Activated CD8-positive, alpha-beta T cell treated with anti-CD3 and anti-CD28 coated beads for 36 hours (primary cell): Measurements from ENCODE around the gene MED15. TPM values are rescaled to one million over a fixed set of nuclear protein-coding genes. Genes with fewer than 3 reads are reported as not detected.
"Not testable (repeated sequence)": the region's sequence is repeated elsewhere in the genome, so short reads cannot be mapped to it uniquely, and the experiment has no call there.

Source experiments
- ATAC-seq: fragments of 200-7000 bp; cut with Tn5 transposase; one replicate; pipeline ENCODE4 v1.10.0; 2021; ENCODE audit warnings: mild to moderate bottlenecking, moderate library complexity
- CTCF ChIA-PET: fragments of 350-600 bp; sonication (Branson Sonifier 250); formaldehyde crosslinking; loops from one replicate; lab custom pipeline; 2021; ENCODE audit warnings: antibody characterized with exemption; lab: Charles Lee
- POLR2A ChIA-PET: fragments of 350-600 bp; sonication (Branson Sonifier 250); formaldehyde crosslinking; loops from one replicate; lab custom pipeline; 2021; ENCODE audit warnings: antibody characterized with exemption; lab: Charles Lee
- DNase-seq: peaks from one replicate; pipeline ENCODE4 v3.0.0-alpha.2; 2020
- H3K27ac Mint-ChIP-seq: one replicate; pipeline ENCODE4 v1.8.0; 2021; ENCODE audit warnings: mild to moderate bottlenecking, mixed read lengths
- H3K27me3 Mint-ChIP-seq: one replicate; pipeline ENCODE4 v1.8.0; 2021; ENCODE audit warnings: mixed read lengths
- H3K36me3 Mint-ChIP-seq: one replicate; pipeline ENCODE4 v1.8.0; 2021; ENCODE audit warnings: low read depth, mixed read lengths
- H3K4me1 Mint-ChIP-seq: one replicate; pipeline ENCODE4 v1.8.0; 2021; ENCODE audit warnings: low read depth, mixed read lengths
- H3K4me3 Mint-ChIP-seq: one replicate; pipeline ENCODE4 v1.8.0; 2021; ENCODE audit warnings: mild to moderate bottlenecking, moderate library complexity, mixed read lengths
- H3K9me3 Mint-ChIP-seq: one replicate; pipeline ENCODE4 v1.8.0; 2021; ENCODE audit warnings: mixed read lengths
- intact Hi-C: fragments of 100-400 bp; cut with micrococcal nuclease; formaldehyde crosslinking; loops from one replicate; pipeline ENCODE4 v1.10.0; 2022
- total RNA-seq, 2 experiments: library from RNA; stranded (reverse); gene quantifications; one replicate each; pipeline ENCODE4 v1.2.3, GENCODE V29; 2021
- TF ChIP-seq, protein P1 (sequence below): fragments of 200-600 bp; IDR thresholded peaks from one replicate; pipeline ENCODE4 v1.8.0; 2022; ENCODE audit warnings: antibody characterized with exemption, mild to moderate bottlenecking

MED15 gene
- total RNA-seq, 2 experiments from 2014 or later: 110 to 118 TPM

DNA sequence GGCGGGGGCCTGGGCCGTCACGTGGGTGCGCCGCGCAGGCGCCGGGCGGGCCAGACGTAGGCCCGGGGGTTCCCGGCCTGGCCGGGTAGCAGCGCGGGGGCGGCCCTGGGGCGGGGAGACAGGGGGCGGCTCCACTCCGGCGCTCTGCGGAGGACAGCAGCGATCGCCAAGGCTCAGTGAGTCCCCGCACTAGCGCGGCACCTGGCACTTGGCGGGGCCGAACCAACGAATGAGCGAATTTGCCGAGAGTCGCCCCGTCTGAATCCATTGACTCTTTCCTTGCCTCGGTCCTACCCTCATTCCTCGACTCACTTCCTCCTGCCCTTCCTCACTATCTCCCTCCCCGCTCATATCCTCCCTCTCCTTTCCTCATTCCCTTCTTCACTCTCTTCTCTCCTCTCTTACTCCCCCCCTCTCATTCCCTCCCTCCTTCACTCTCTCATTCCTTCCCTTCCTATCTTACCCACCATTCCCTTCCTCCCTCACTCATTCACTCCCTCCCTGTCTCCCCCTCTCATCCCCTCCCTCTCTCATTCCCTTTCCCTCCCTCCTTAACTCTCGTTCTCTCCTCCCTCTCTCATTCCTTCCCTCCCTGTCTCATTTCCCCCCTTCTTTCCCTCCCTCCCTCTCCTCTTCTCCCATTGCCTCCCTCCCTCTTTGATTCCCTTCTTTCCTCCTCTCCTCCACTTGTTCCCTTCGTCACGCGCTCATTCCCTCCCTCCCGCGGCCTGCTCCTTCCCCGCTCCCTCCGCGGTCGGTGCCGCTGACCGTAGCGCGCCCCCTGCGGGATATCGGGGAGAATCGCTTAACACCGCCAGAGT, 11.3 kb upstream of the MED15 start:
- intact Hi-C loops: loop anchor here (10.0 kb wide), 1 partner anchor 61 kb away; the partner anchor contains the start of gene SCARF2
- H3K27me3 Mint-ChIP-seq: no peaks in the 10 kb centered on the region
- H3K9me3 Mint-ChIP-seq: no peaks in the 10 kb centered on the region
- POLR2A ChIA-PET: interaction anchor here (2.3 kb wide), 1 partner anchor 11 kb away, joined by 8 read pairs; the partner anchor contains the start of gene MED15
- H3K27ac Mint-ChIP-seq: peak overlapping the region; percentile 84
- H3K4me3 Mint-ChIP-seq: peak overlapping the region; percentile 88
- CTCF ChIA-PET: interaction anchor here (1.1 to 3.3 kb wide), 3 partner anchors 40 to 77 kb away, joined by 4 to 14 read pairs (median 10); no protein-coding TSS in a partner anchor
- TF ChIP-seq, protein P1, sequence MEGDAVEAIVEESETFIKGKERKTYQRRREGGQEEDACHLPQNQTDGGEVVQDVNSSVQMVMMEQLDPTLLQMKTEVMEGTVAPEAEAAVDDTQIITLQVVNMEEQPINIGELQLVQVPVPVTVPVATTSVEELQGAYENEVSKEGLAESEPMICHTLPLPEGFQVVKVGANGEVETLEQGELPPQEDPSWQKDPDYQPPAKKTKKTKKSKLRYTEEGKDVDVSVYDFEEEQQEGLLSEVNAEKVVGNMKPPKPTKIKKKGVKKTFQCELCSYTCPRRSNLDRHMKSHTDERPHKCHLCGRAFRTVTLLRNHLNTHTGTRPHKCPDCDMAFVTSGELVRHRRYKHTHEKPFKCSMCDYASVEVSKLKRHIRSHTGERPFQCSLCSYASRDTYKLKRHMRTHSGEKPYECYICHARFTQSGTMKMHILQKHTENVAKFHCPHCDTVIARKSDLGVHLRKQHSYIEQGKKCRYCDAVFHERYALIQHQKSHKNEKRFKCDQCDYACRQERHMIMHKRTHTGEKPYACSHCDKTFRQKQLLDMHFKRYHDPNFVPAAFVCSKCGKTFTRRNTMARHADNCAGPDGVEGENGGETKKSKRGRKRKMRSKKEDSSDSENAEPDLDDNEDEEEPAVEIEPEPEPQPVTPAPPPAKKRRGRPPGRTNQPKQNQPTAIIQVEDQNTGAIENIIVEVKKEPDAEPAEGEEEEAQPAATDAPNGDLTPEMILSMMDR: peak; percentile 95
- peak; percentile 94 for DNase-seq
- peaks cover 34% of the 10 kb centered on the region for H3K4me1 Mint-ChIP-seq
- ATAC-seq: peak; percentile 98
- no peaks in the 10 kb centered on the region for H3K36me3 Mint-ChIP-seq

DNA sequence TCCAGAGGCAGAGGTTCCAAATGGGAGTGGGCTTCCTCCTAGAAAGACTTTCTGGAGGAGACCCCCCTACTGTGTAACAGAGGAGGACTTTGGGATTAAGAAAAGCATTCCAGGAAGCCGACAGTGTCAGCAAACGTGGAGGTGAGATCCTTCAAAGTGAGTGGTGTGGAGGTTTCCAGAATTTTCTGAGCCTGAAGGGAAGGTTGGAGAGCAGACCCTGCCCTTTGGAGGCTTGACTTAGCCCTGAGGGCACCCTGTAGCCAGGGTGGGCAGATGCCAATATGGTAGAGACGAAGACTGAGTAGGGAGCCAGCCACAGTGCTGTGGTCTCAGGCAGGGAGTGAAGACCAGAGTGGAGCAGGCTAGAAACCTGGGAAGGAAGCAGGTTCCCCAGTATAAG, 10.0 kb upstream of the MED15 start:
- POLR2A ChIA-PET: no interaction called here
- H3K27me3 Mint-ChIP-seq: no peaks in the 10 kb centered on the region
- no peak for DNase-seq
- no peaks in the 10 kb centered on the region for H3K36me3 Mint-ChIP-seq
- TF ChIP-seq, protein P1: no peak
- H3K4me3 Mint-ChIP-seq: no peak overlapping the region
- intact Hi-C loops: loop anchor here (10.0 kb wide), 1 partner anchor 63 kb away; the partner anchor contains the start of gene SCARF2
- no peak overlapping the region for H3K27ac Mint-ChIP-seq
- peaks cover 21% of the 10 kb centered on the region for H3K4me1 Mint-ChIP-seq
- no peak for ATAC-seq
- CTCF ChIA-PET: interaction anchor here (1.3 kb wide), 1 partner anchor 79 kb away, joined by 10 read pairs; no protein-coding TSS in a partner anchor
- H3K9me3 Mint-ChIP-seq: no peaks in the 10 kb centered on the region

DNA sequence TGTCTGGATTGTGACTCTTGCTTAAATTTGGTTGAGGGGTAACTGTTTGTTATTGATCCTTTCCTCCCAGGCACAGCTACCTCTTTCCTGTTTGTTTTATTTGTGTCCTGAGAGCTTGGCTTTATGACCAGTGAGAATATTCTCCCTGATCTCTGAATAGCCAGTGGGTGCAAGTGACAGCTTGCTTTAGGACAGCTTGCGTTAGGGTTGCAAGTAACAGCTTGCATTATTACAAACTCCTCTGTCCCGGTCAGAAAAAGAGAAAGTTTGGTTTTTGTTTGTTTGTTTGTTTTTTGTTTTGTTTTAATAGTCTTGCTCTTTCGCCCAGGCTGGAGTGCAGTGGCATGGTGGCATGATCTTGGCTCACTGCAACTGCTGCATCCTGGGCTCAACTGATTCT, 8.5 kb upstream of the MED15 start:
- Mint-ChIP-seq H3K4me1 (peaks cover 11% of the 10 kb centered on the region), H3K36me3 (no peaks in the 10 kb centered on the region), H3K27me3 (no peaks in the 10 kb centered on the region), H3K27ac (no peak overlapping the region), H3K9me3 (no peaks in the 10 kb centered on the region), H3K4me3 (no peak overlapping the region)
- DNase-seq: no peak
- intact Hi-C loops: loop anchor here (10.0 kb wide), 1 partner anchor 64 kb away; the partner anchor contains the start of gene SCARF2
- POLR2A ChIA-PET: no interaction called here
- no peak for ATAC-seq
- TF ChIP-seq, protein P1: no peak
- CTCF ChIA-PET: interaction anchor here (1.4 kb wide), 1 partner anchor 80 kb away, joined by 4 read pairs; no protein-coding TSS in a partner anchor

DNA sequence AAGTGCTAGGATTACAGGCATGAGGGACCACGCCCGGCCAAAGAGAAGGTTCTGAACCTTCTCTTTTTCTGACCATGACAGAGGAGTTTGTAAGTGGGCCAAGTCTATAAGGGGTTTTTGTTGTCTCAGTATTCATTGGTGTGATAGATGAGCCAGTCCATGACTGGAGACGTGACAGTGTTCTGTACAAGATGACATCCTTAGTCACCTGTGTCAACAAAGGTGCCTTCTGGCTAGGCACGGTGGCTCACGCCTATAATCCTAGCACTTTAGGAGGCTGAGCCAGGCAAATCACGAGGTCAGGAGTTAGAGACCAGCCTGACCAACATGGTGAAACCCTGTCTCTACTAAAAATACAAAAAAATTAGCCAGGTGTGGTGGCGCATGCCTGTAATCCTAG, 7.6 kb upstream of the MED15 start:
- H3K9me3 Mint-ChIP-seq: no peaks in the 10 kb centered on the region
- no peak overlapping the region for H3K27ac Mint-ChIP-seq
- no peaks in the 10 kb centered on the region for H3K36me3 Mint-ChIP-seq
- CTCF ChIA-PET: no interaction called here
- TF ChIP-seq, protein P1: no peak
- peaks cover 3% of the 10 kb centered on the region for H3K4me1 Mint-ChIP-seq
- POLR2A ChIA-PET: no interaction called here
- H3K4me3 Mint-ChIP-seq: no peak overlapping the region
- H3K27me3 Mint-ChIP-seq: no peaks in the 10 kb centered on the region
- no peak for ATAC-seq
- intact Hi-C loops: loop anchor here (10.0 kb wide), 1 partner anchor 65 kb away; the partner anchor contains the start of gene SCARF2
- DNase-seq: no peak

DNA sequence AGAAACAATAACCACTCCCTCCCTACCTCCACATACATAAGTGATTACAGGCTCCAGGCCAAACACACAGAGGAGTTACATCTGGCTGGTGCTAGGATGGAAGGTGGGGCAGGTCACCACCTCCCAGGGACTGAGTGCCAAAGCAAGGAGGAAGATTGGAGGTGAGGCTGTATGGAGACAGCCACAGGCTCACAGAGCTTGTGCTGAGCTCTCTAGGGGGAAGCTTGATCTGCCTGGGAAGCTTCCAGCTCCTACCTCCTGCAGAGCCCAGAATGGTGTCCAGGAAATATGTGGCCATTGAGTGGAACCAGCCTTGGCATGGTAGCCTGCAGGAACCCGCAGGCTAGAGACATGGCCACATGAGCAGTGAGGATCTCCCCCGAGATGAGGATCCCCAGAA, 3.6 kb upstream of the MED15 start:
- TF ChIP-seq, protein P1: no peak
- Mint-ChIP-seq H3K27ac (no peak overlapping the region), H3K9me3 (no peaks in the 10 kb centered on the region), H3K36me3 (peaks cover 10% of the 10 kb centered on the region), H3K4me1 (peaks cover 13% of the 10 kb centered on the region), H3K27me3 (no peaks in the 10 kb centered on the region), H3K4me3 (no peak overlapping the region)
- DNase-seq: no peak
- ChIA-PET POLR2A (interaction anchor here (0.6 kb wide), 1 partner anchor 52 kb away, joined by 3 read pairs; no protein-coding TSS in a partner anchor), CTCF (no interaction called here)
- no peak for ATAC-seq
- intact Hi-C loops: no loop called here

DNA sequence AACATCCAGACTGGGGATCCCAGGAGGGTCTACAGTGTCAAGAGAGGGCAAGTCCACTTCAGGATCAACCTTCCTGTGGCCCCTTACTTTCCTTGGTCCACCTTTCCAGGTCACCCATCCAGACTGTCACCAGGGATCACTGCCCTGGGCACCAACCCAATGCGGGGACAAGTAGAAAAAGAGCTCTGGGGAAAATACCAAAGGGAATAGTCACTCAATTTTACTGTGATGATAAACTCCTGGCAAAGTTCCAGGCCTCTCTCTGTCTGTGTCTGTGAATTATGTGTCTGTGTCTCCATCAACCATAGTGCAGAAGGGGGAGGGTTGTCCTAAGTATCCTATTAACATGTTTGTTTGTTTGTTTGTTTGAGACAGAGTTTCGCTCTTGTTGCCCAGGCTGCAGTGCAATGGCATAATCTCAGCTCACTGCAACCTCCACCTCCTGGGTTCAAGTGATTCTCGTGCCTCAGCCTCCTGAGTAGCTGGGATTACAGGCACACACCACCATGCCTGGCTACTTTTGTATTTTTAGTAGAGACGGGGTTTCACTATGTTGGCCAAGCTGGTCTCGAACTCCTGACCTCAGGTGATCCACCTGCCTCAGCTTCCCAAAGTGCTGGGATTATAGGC, 3.0 kb upstream of the MED15 start:
- POLR2A ChIA-PET: interaction anchor here (0.6 kb wide), 1 partner anchor 52 kb away, joined by 3 read pairs; no protein-coding TSS in a partner anchor
- H3K4me3 Mint-ChIP-seq, ATAC-seq, CTCF ChIA-PET, intact Hi-C loops, H3K9me3 Mint-ChIP-seq, DNase-seq, H3K27ac Mint-ChIP-seq, H3K27me3 Mint-ChIP-seq: not testable (repeated sequence)
- H3K4me1 Mint-ChIP-seq: peaks cover 19% of the 10 kb centered on the region
- peaks cover 15% of the 10 kb centered on the region for H3K36me3 Mint-ChIP-seq
